HepG2 (cell line): ENCODE data around the gene TFEB. TPM values are rescaled to one million over a fixed set of nuclear protein-coding genes. Genes with fewer than 3 reads are reported as not detected.
A peak's percentile ranks its signal among the peaks of the same experiment; 100 is the strongest.

Source experiments
- ATAC-seq: fragments of 200-7000 bp; cut with Tn5 transposase; 3 replicates; pipeline ENCODE4 v1.9.1; 2020; ENCODE audit warnings: mild to moderate bottlenecking, moderate library complexity
- BruUV-seq: library from RNA; stranded (reverse); fragments of 400-500 nt; replicated peaks from 2 replicates; lab custom pipeline; 2021; lab: Mats Ljungman, UMichigan
- CTCF ChIA-PET: fragments of 300-600 bp; formaldehyde crosslinking; extraction: SDS; loops from one replicate; lab custom pipeline; 2021; ENCODE audit warnings: low total read pairs, inconsistent platforms, low intra/inter-chr PET ratio; lab: Yijun Ruan, JAX
- POLR2A ChIA-PET: fragments of 350-600 bp; sonication (Branson Sonifier 250); formaldehyde crosslinking; loops from one replicate; lab custom pipeline; 2020; ENCODE audit warnings: antibody characterized with exemption, inconsistent platforms; lab: Yijun Ruan, JAX
- DNase-seq: peaks from one replicate; pipeline ENCODE4 v3.0.0-alpha.2; 2015; ENCODE audit warnings: low spot score
- FAIRE-seq: peaks from 3 replicates; lab custom pipeline; 2011; peaks lifted over from hg19 to GRCh38; lab: Jason Lieb, UNC
- H2AFZ ChIP-seq: one replicate; pipeline ENCODE4 v1.6.1; 2011; ENCODE audit warnings: low read length, inconsistent platforms
- H3K27ac ChIP-seq: fragments of 300-600 bp; 3 replicates; pipeline ENCODE4 v1.8.0; 2011; ENCODE audit warnings: mixed run types, mild to moderate bottlenecking, mixed read lengths, low read length, inconsistent platforms; ENCODE audit not compliant: insufficient read depth; ENCODE audit errors: extremely low read length
- H3K27me3 ChIP-seq, 2 experiments: fragments of 200-600 bp in 1 of 2; 2 replicates in 1 of 2; 3 replicates in 1 of 2; pipeline versions ENCODE4 v1.6.0 to v1.8.0; 2011; ENCODE audit warnings: low read length in 2 of 2, mild to moderate bottlenecking in 2 of 2, moderate library complexity in 2 of 2, inconsistent platforms in 1 of 2; ENCODE audit not compliant: insufficient read depth in 2 of 2, control insufficient read depth in 1 of 2
- H3K36me3 ChIP-seq, 2 experiments: fragments of 200-600 bp in 1 of 2; replicated peaks in 1 of 2; 2 replicates in 1 of 2; 3 replicates in 1 of 2; pipeline versions ENCODE4 v1.5.1 to v1.8.0; 2011; ENCODE audit warnings: low read length in 2 of 2, inconsistent platforms in 1 of 2; ENCODE audit not compliant: insufficient read depth in 2 of 2, control insufficient read depth in 1 of 2
- H3K4me1 ChIP-seq: 2 replicates; pipeline ENCODE4 v1.5.1; 2012; ENCODE audit warnings: low read length, inconsistent platforms; ENCODE audit not compliant: insufficient read depth
- H3K4me2 ChIP-seq: 2 replicates; pipeline ENCODE4 v1.6.0; 2011; ENCODE audit warnings: low read depth, low read length, inconsistent platforms
- H3K4me3 ChIP-seq, 3 experiments: fragments of 200-600 bp in 1 of 3; sonication (generic), shearing (Covaris generic) in 1 of 3; replicated peaks in 1 of 3; 2 replicates each; pipeline ENCODE4 v1.5.1; 2011 to 2016; ENCODE audit warnings: low read length in 3 of 3, inconsistent platforms in 2 of 3, low read depth in 2 of 3, mild to moderate bottlenecking in 2 of 3, control low read depth in 1 of 3, mixed read lengths in 1 of 3; ENCODE audit not compliant: insufficient read depth in 1 of 3
- H3K79me2 ChIP-seq: one replicate; pipeline ENCODE4 v1.6.1; 2011; ENCODE audit warnings: low read length, inconsistent platforms; ENCODE audit not compliant: insufficient read depth
- H3K9ac ChIP-seq: 2 replicates; pipeline ENCODE4 v1.6.0; 2011; ENCODE audit warnings: mild to moderate bottlenecking, low read depth, low read length, inconsistent platforms; ENCODE audit not compliant: insufficient read depth
- H3K9me3 ChIP-seq: 2 replicates; pipeline ENCODE4 v1.5.1; 2012; ENCODE audit warnings: mild to moderate bottlenecking, low read length
- H4K20me1 ChIP-seq: 2 replicates; pipeline ENCODE4 v1.6.0; 2011; ENCODE audit warnings: inconsistent platforms, mild to moderate bottlenecking, low read length, moderate library complexity; ENCODE audit not compliant: insufficient read depth
- AHDC1 ChIP-seq: sonication (generic); formaldehyde crosslinking; IDR thresholded peaks from 2 replicates; pipeline ENCODE4 v1.5.1; 2020; ENCODE audit warnings: mild to moderate bottlenecking, missing genetic modification reagents, borderline replicate concordance
- ZBTB33 ChIP-seq: sonication (generic); formaldehyde crosslinking; IDR thresholded peaks from 2 replicates; pipeline ENCODE4 v1.4.0; 2020; ENCODE audit warnings: missing genetic modification reagents
- WGBS: methylation state at CpG from one replicate; pipeline ENCODE4 v1.1.6; 2017; ENCODE audit warnings: low lambda C conversion rate; 5-methylcytosine and 5-hydroxymethylcytosine counted together
- in situ Hi-C: cut with HindIII; loops from 2 replicates; pipeline ENCODE4 v1.10.0; 2017; ENCODE audit warnings: low pct_unique_long_range_greater_than_20kb; ENCODE audit not compliant: extremely low pct_ligation_motif_present
- intact Hi-C: fragments of 100-400 bp; cut with micrococcal nuclease; formaldehyde crosslinking; loops from one replicate; pipeline ENCODE4 v1.10.0; 2022; ENCODE audit not compliant: unreplicated experiment
- polyA plus RNA-seq, 8 experiments: library from polyadenylated mRNA; depleted of rRNA in 3 of 8; stranded (reverse) in 7 of 8; unstranded in 1 of 8; fragments of >200 nt; fragmentation: Illumina TruSeq in 4 of 8; extraction: Trizol in 4 of 8; gene quantifications; 2 replicates each; pipeline versions ENCODE4 v1.2.1 to v1.2.3, GENCODE V29; 2011 to 2016; ENCODE audit warnings: low read depth in 4 of 8, missing spikeins in 1 of 8, mixed read lengths in 1 of 8; ENCODE audit not compliant: insufficient read depth in 1 of 8
- total RNA-seq, 5 experiments: library from RNA; depleted of rRNA; stranded (reverse); fragments of >200 nt; fragmentation: Illumina TruSeq; extraction: Trizol; gene quantifications; 2 replicates each; pipeline ENCODE4 v1.2.3, GENCODE V29; 2016; ENCODE audit warnings: low read depth in 1 of 5

TFEB gene
- total and polyA plus RNA-seq, 2 of the 13 experiments (the other 11 are each of a cell fraction or from before 2014, with no cell fraction given): 13.3 to 18.7 TPM

- H3K79me2 ChIP-seq: no peaks in the 10 kb centered on the region
- no TSS peak for BruUV-seq
- no peaks in the 10 kb centered on the region for H3K27me3 ChIP-seq
- H3K36me3 ChIP-seq: peaks cover 0 to 4% of the 10 kb centered on the region in 2 experiments; a peak in 2 of 5 replicates
- no peak overlapping the region for H3K4me2 ChIP-seq
- H3K27ac ChIP-seq: no peak overlapping the region
- peak; percentile 27; the same call in 1 of the 2 replicates for TF ChIP-seq ZBTB33 (CRISPR knock-in tag)
- TF ChIP-seq AHDC1 (CRISPR knock-in tag): no peak
- no peak overlapping the region for H3K4me3 ChIP-seq
- H3K9me3 ChIP-seq: no peaks in the 10 kb centered on the region
- H4K20me1 ChIP-seq: no peaks in the 10 kb centered on the region
- FAIRE-seq (no peak), DNase-seq (no peak), ATAC-seq (peak; percentile 50)
- H2AFZ ChIP-seq: no peak overlapping the region
- H3K9ac ChIP-seq: no peak overlapping the region
- ChIA-PET CTCF (no interaction called here), POLR2A (no interaction called here)
- 79% methylated on average over 2 of the region's 6 CpGs for WGBS
- H3K4me1 ChIP-seq: peaks cover 11% of the 10 kb centered on the region; the same call in 1 of the 2 replicates
- in situ Hi-C loops: no loop called here
- intact Hi-C loops: no loop called here
Observed at GRCh38 chr6:41695825-41696224, 39.6 kb downstream of the TFEB start.
